Right lobe of liver (tissue), 4 donors: ENCODE data around the gene DBH.

Experiments
- POLR2A ChIP-seq: fragments of 450-650 bp; IDR thresholded peaks from one replicate; pipeline ENCODE4 v1.6.1; 2017; ENCODE audit warnings: antibody characterized with exemption, mild to moderate bottlenecking
- TF ChIP-seq, protein P1 (sequence below), 4 donors: fragments of 200-600 bp in 3 of 4; fragments of 450-650 bp in 1 of 4; IDR thresholded peaks; one replicate each; pipeline versions ENCODE4 v1.5.1 to v1.8.0; 2016 to 2022; ENCODE audit warnings: antibody characterized with exemption in 4 of 4, mild to moderate bottlenecking in 2 of 4
- donor health status: DM: no; HTN: no; CAD: no.
- donor health status: DM: no; HTN: no; CAD: no.
- donor health status: DM: no; HTN: yes; CAD: no.

DNA sequence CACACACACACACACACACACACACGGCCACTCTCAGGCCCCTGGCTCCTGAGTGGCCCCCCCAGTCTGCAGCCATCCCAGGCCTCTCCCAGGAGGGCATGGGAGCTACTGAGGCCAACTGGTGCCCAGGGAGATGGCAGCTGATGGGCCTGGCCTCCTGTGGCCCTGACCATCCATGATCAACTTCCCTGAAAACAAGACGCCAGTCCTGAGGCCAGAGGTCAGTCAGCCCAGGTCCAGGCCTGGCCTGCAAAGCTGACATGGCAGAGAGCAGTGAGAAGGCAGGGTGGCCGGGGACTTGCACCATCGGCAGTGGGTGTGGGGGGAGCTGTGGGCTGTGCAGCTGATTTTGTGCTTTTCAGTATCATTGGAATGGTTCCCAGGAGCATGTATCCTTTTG lies 55.0 kb downstream of the DBH start:
- no peak for TF ChIP-seq POLR2A
- TF ChIP-seq, protein P1, sequence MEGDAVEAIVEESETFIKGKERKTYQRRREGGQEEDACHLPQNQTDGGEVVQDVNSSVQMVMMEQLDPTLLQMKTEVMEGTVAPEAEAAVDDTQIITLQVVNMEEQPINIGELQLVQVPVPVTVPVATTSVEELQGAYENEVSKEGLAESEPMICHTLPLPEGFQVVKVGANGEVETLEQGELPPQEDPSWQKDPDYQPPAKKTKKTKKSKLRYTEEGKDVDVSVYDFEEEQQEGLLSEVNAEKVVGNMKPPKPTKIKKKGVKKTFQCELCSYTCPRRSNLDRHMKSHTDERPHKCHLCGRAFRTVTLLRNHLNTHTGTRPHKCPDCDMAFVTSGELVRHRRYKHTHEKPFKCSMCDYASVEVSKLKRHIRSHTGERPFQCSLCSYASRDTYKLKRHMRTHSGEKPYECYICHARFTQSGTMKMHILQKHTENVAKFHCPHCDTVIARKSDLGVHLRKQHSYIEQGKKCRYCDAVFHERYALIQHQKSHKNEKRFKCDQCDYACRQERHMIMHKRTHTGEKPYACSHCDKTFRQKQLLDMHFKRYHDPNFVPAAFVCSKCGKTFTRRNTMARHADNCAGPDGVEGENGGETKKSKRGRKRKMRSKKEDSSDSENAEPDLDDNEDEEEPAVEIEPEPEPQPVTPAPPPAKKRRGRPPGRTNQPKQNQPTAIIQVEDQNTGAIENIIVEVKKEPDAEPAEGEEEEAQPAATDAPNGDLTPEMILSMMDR (IDR thresholded peaks at IDR 0.05): no peak
